GM18502 (cell line): ENCODE data around the gene FABP3.

Experiments
- ATAC-seq: cut with Tn5 transposase; IDR thresholded peaks from one replicate; pipeline ENCODE4 v1.9.1; 2021; ENCODE audit warnings: mild to moderate bottlenecking; ENCODE audit not compliant: unreplicated experiment, poor library complexity

The FABP3 gene

DNA sequence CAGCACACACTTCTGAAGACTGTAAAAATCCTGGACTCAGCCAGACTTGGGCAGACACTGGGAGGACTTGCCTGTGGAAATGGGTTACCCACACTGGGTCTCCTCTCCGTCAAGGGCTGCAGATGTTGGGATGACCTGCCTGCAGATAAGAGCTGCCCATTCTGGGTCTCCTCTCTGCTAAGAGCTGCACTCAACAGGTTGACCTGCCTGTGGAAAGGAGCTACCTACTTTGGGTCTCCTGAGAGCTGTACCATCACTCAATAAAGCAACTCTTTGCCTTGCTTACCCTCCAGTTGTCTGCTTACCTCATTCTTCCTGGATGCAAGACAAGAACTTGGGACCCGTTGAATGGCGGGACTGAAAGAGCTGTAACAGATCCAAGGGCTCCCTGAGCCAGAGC, 47.9 kb downstream of the FABP3 start:
- ATAC-seq, result no peak

DNA sequence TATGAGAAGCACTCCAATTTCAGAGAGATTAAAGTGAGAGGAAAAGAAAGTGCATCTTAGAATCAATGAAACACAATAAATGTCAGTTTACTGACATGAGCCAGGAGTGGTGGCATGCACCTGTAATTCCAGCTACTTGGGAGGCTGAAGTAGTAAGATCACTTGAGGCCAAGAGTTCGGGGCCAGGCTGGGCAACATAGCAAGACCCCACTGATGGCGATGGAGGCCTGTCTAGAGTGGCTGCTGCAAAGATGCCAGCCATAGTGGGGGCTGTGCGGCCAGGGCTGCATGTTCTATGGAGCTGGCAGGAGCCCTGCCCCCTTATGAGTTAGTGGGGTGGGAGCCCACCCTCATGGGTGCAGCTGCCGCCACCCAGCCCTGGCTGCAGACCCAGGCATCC, 48.8 kb downstream of the FABP3 start:
- ATAC-seq, result no peak

DNA sequence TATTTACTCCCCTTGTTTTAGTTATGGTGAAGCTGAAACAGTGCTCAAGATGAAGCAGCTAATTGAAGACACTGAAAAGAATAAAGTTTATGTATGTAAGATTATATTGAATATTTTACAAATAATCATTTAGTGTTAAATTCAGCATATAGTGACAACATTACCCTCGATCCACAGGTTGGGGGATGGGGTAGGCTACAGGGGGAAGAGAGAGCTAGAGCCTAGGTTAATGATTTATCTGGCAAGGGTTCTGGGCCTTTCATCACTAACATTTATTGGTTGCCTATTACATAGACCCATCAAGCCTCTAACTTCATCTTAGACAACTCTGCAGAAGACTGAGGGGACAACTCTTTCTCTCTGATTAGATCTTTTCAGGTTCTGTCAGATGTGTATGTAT, 54.7 kb downstream of the FABP3 start:
- ATAC-seq, result no peak

DNA sequence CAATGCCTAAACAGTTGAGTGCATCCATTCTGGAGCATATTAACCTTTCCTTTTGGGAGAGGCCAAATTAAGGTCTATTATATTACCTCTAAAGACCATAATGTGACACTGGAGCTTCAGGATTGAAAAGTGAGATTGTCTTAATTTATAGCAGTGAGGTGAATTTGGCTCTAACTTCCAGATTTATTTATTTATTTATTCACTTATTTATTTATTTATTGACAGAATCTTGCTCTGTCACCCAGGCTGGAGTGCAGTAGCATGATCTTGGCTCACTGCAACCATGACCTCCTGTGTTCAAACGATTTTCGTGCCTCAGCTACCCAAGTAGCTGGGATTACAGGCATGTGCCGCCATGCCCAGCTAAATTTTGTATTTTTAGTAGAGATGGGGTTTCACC, 57.0 kb downstream of the FABP3 start:
- ATAC-seq, result no peak
